Ecto neural progenitor cell (in vitro differentiated cells): ENCODE data around the gene GAS6.
"Not testable (repeated sequence)": the region's sequence is repeated elsewhere in the genome, so short reads cannot be mapped to it uniquely, and the experiment has no call there.

Source experiments
- DNase-seq: peaks from one replicate; pipeline ENCODE4 v3.0.0-alpha.2; 2018; ENCODE audit warnings: low spot score

The GAS6 gene

GRCh38 chr13:113791226-113791625 lies 72.7 kb downstream of the GAS6 start:
- no peak for DNase-seq

GRCh38 chr13:113789931-113790330 lies 73.9 kb downstream of the GAS6 start:
- not testable (repeated sequence) for DNase-seq

GRCh38 chr13:113789167-113789566 lies 74.7 kb downstream of the GAS6 start:
- no peak for DNase-seq

- no peak for DNase-seq
Measured at GRCh38 chr13:113788413-113789135, 75.3 kb downstream of the GAS6 start.

- no peak for DNase-seq
Measured at GRCh38 chr13:113787694-113788093, 76.2 kb downstream of the GAS6 start.

- DNase-seq = no peak
Measured at GRCh38 chr13:113786262-113786841, 77.5 kb downstream of the GAS6 start.

GRCh38 chr13:113785051-113786010 lies 78.5 kb downstream of the GAS6 start:
- DNase-seq = no peak

GRCh38 chr13:113784645-113785024 lies 79.2 kb downstream of the GAS6 start:
- no peak for DNase-seq

GRCh38 chr13:113783966-113784644 lies 79.8 kb downstream of the GAS6 start:
- DNase-seq = no peak

GRCh38 chr13:113783200-113783881 lies 80.5 kb downstream of the GAS6 start:
- no peak for DNase-seq

GRCh38 chr13:113782472-113782871 lies 81.4 kb downstream of the GAS6 start:
- no peak for DNase-seq

- DNase-seq = no peak
Measured at GRCh38 chr13:113781571-113781970, 82.3 kb downstream of the GAS6 start.

GRCh38 chr13:113777311-113778260 lies 86.3 kb downstream of the GAS6 start:
- DNase-seq = peak; percentile 78

GRCh38 chr13:113776231-113777125 lies 87.4 kb downstream of the GAS6 start:
- DNase-seq = no peak

- no peak for DNase-seq
Measured at GRCh38 chr13:113775451-113776145, 88.3 kb downstream of the GAS6 start.

GRCh38 chr13:113774177-113775107 lies 89.4 kb downstream of the GAS6 start:
- no peak for DNase-seq

- no peak for DNase-seq
Measured at GRCh38 chr13:113771709-113772331, 92.1 kb downstream of the GAS6 start.
